ENCODE results near the gene HOXB6.

Gene HOXB6

DNA sequence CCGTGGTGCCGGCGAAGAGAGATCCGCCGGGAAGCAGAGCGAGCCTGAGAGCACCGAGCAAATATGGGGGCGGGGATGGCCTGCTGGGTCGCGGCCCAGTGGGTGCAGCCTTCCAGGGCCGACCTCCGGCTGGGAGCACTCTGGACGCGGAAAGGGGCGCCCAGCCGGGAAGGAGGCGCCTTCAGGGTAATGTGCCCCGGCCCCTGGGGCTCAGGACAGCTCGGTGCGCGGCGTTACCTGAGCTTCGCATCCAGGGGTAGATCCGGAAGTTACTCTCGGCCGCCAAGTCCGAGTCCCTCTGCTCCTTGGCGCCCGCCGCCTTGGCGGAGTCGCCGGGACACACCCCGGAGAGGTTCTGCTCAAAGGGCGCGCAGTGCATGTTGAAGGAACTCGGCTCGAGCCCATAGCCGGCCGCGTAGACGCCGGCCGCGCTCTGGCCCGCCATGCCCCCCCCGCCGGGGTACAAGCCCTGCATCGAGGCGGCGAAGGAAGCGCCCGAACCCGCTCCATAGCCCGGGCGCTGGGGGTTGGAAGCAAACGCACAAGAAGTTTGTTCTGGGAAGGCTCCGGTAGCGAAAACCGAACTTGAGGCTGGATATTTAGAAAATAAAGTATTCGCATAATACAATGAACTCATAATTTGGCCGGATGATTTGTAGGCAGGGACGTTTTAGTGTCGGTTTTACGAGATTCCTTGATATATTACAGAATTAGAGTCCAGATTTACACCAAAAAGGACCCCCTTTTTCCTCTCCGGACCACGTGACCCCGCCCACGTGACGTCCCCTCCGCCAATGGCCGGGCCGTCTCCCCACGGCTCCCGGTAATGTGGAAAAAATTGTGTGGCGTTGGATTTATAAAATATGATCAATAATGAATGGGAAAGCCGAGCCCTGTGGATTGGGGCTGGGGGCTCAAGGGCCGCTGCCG, 5.8 kb upstream of the HOXB6 start, which contains the start of gene HOXB7:
TSS of gene HOXB7 (minus strand) at position 736 of the 930 bp plus-strand sequence. CDS start at position 637, 99 bp downstream.
- peak; percentile 90 for DNase-seq

DNA sequence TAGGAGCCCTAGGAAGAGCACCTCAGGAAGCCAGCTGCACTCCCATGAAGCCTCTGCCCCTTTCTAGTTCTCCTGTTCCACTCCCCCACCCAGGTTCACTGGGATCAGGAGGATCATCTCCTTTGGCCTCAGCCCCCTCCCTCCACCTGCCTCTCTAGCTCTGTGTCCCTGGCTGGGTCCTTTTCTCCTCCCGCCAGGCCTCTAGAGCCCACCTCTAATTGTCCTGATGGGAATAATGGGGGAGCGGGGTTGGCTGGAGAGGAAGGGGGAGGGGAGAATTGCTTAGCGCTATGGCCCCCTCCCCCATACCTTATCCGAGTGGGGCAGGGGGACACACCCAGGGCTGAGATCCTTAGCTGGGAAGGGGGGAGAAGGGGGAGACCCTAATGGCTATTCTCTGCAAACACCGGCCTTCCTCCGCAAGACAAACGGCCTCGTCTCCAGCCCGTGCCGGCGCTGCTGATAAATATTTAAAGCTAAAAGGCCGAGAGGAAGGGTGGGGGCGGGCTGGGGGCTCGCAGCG, 5.0 kb upstream of the HOXB6 start:
- no peak for DNase-seq

DNA sequence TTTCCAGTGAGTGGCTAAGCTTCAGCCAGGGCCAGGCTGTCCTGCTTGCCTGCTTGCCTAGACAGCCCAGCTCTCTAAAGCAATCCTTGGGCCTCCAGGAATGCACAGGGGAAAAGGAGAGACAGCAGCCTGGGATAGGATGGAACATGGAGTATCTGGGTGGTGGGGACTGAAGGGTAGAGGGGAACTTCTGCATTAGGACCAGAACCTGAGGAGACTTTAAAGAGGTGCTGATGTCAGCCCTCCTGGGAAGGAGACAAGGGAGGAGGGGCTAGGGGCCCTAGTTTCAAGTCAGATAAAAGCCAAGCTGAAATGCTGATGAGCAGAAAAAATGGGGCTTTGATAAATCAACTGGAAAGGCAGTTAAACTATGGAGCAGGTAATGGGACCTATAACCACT, 4.2 kb upstream of the HOXB6 start:
- DNase-seq, result no peak

DNA sequence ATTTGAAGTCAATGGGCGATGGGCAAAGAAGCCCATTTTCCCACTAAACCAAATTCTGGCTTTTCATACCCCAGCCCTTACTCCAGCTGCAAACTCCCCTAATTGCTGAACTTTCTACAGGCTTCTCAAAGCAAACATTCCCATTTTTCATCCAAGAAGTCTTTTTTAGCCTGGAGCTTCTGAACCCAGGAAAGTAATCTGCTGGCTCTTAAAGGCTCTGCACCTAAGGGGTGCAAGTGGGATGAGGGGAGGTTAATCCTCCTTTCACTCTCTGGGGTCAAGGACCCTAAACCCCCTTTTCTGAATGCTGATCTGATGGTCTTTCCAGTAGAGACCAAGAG, 3.7 kb upstream of the HOXB6 start:
- DNase-seq, result no peak

DNA sequence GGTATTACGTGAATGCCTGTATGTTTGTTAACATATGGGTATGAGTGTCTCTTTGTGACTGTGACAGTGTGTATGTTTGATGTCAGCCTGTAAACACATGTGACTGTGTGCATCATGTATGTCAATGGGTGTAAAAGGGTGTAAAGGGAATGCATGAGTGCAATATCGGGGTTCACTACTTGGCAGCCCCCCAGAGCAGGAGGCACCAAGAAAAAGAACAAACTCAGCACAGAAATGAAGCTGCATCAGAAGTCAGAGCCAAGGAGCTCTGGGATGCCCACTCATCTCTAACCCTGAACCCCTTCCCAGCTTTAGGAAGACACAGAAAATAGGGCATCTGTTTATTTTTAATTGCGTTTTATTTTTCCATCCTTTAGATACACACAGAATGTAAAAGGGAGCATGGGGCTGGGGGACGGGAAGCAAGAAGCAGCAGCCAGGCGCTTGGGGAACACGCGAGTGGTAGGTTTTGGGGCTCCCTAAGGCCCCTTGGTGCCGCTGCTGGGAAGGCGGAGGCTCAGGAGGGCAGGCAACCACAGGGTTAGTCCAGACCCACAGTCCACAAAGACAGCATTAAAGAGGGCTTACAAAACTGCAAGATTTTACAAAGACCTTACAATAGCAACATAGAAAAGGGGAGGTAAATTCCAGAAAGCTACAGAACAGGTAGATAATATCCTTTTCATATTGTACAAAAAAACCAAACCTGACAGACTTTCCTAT, 2.3 kb upstream of the HOXB6 start:
- no peak for DNase-seq

DNA sequence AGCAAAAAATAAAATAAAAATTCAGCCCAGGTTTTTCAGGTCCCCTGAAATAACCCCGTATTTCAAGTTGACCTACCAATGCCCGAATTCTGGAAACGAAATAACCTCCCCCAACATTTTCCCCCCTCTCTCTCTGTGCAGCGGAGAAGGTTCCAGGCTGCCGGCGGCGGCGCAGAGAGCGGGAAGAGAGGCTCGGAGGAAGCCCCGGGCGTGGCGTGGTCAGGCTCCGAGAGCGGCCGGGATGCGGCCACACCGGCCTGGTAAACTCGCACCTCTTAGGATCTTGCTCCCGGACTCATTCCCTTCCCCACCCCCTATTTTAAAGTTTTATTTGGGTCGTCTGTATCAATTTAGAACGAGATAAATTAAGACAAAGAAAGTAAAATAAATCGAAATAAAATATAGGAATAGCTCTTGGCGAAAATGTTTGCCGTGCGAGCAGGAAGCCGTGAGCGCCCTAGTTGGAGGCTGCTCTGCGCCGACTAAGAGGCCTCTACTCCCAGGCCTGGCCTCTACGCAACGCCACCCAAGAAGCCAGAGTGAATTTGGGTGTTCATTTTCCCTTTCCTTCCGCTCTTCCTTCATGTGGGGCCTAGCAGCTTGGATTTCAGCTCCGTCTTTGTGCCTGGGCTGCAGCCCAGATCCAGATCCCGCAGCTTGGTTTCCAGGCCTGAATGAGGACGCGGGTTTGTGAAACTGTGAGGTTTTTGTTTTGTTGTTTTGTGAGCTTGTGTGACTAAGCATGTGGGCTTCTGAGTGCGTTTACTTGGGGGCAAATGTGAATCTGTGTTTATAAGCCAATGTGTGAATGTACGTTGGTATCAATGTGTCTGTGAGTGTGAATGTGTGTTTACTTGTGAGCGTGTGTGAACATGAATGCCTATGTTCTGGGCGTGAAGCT, 1.5 kb upstream of the HOXB6 start:
- peak; percentile 81 for DNase-seq

DNA sequence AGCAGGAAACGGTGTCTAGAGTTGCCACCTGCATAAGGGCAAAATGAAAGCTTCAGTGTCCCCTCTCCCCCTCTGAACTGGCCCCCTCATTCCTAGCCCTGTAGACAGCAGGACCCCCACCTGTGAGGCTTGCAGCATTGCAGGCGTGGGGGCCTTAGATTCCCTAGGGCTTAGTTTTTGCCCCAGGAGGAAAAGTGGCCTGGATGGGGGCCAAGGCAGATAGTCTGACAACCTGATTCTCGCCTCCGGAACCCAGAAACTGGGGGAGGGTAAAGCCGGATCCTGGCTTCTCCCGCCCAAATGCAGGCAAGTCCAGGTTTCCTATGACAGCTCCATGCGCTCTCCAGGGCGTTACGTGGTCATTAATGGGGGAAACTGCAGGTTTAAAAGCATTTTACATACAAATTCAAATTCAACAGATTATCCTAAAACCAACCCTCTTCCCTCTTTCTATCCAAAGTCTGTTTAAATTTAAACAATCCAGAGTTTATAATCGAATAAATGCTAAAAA, 678 bp upstream of the HOXB6 start:
- DNase-seq, result no peak

DNA sequence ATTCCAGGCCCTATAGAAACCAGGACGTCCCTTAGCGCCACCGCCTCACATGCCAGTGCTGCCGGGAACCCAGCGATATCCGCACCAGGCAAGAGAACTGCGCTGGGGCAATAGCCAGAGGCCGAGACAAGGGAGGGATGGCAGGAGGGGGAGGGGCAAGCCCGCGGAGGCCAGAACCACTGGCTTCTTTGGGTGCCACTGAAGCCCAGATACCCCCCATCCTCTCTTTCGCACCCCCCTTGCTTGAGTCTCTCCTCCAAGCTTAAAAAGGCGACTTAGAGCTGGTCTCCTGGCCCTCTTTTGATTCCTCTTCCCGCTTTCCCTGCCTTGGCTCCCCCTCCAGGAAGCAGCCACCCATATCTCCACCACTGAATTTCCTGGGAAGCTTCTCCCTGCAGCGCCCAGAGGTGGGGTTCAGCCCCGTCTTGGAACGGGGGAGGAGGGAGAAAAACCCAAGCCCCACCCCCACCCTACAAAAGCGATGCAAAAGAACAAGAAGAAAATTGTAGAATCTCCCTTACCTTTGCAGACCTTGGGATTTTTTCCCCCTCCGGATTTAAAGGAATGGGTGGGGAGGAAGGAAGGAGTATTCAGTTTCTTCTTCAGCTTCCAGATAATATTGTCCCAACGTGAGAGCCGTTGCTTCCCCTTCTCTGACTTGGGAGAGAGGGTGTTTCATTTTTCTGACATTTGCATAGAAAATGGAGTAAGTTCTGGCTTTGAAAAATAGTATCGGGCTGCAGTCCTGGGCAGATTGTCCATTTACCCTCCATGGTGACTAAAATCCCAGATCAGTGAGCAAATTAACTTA, 622 bp downstream of the HOXB6 start:
- no peak for DNase-seq

DNA sequence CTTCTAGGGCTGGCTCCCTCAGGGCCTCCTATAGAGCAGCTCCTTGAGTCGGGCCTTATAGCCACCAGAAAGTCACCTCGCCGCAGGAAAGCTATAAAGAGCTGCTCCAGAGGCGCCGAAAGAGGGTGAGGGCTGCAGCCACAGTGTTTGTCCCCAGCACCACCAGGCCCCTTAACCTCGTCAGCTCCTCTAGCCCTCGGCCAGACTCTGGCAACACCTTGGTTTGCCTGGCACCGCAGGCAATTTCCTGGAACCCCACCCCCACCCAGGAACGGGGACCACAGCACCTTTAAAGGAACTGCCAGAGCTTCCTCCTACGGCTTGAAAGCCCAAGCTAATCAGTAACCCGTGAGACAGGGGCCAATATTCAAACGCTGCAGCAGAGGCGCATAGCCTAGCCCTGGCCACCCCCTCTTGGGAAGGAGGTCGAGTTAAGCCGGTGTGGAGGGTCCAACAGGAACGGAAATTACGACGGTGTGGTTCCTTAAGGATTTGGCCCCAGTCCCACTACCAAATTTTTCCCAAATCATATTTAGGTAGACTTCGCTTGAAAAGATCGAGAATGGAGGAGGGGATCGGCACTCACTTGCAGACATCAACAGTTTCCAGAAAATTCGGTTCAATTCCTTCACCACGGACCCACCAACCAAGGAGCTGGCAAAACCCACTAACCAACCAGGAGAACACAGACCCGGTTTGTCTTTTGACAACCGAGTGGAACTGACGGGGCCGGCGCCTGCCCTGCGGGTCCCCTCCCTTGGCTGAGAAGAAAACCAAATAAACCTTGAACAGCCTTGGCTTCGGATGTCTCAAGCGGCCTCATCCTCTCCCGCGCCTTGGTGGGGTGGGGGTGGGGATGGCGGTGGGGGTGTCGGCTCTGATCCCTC, 3.0 kb downstream of the HOXB6 start:
- DNase-seq, result no peak

DNA sequence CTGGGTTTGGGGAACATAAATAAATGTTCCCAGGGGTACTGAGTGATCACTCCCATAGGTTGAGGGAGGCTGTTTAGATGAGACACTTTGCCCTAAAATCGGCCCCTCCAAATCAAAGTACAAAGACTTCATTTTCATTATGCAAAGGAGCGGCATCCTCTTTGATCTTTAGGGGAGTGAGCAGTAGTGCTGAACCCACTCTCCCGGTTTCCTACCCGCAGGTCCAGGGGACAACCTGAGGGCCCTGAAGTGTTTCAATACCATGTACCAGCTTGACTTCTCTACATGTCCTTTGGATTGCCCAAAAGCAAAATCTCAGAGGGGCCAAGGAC, 3.6 kb downstream of the HOXB6 start:
- DNase-seq, result no peak

DNA sequence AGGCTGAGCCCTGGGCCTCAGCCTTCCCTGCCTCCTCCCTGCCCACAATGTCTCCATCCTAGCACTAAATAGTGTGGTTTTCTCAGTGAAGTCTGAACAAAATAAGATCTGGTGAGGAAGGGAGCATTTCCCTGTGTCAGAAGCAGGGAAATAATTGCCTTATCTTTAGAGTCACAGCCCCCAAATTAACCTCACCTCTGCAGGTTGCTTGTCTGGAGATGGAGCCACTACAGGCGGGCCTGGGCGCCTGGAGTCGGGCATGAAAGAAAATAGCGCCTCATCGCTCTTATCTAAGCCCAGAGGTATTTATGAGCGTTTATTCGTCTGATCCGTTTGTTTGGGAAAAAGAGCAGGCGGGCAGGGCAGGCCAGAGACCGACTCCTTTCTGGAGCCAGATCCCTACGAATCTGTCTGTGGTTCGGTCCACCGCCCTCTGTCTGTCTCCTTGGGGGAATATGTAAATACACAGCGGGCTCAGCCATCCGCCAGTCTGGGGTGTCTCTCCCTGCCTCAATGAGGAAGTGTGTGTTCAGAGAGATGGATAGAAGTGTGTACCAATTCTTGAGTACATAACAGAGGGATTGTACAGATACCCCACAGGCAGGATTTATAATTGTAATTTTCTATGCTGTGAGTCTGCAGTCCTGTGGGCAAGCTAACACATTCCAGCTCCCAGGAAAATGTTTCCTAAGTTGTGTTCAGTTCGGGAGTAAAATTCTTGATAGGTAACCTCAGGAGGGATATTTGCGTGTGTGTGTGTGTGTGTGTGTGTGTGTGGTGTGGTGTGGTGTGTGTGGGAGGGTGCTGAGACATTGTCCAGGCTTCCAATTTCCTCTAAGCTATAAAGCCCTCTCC, 4.3 kb downstream of the HOXB6 start:
- no peak for DNase-seq

DNA sequence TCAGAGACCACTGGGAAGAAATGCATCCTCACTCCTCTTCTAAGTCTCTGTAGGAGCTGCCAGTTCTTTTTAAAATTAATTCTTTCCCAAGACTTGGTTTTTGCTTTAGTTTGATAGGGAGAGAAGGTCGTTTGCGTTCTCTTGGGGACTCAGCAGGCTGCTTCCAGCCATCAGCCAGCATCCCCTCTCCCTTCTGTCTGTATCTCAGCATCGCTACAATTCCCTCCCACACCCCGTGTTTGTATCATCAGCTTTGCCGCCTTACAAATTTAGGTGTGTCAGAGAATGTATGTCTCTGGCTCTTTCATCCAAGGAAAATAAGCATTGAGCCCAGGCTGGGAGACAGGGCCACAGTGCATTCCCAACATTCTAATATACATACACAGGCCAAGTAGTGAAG, 5.4 kb downstream of the HOXB6 start:
- no peak for DNase-seq

DNA sequence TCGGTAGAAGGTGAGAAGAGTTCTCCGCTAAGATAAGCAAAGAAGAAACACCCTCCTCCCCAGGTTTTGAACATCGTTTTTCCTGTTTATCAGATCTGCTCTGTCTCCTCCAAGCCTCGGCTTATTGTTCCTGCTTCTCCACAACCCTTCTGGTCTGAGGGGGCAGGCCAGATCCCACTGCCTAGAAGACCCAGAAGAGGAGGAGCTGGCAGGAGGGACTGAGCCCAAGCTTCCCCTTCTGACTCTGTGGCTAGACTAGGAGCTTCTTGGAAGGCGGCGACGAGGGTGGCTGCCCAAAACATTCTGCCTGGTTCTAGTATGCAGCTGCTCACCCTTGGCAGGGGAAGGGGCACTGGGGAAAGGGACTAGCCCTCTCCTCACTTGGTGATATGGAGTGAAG, 6.0 kb downstream of the HOXB6 start:
- DNase-seq, result no peak

DNA sequence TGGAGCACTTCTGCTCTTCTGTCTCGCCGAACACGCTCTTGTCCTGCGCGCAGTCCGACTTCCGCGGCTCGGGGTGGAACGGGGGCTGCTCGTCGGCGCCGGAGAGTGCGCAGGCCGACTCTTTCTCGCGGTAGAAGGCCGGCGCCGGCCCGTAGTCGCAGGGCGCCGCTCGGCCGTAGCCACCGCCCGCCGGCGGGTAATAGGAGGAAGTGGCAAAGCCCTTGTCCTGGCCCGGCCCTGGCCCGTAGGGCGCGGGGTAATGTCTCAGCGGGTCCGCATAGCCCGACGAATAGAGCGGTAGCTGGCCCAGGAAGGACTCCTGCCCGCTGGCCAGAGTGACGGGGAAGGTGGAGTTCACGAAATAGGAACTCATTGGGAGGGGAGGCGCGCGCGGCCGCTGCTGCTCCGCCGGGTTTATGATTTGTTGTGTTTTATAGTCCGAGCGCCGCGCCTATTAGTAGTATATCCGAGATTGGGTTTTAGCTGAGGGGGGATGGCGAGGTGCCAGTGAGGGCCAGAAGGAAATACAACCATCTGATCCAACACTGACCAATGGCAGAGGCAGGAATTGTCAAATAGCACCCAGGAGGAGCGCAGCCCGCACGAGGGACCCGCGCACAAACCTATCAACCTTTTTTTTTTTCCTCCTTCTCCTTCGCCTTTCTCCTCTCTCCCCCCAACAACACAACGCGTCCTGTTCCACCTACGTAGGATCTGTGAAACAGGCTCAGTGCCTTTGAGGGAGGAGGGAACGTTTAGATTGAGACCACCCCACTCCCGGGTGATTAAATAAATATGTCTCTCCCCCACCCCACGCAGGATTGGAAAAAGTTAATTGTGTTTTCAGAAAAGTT, 6.8 kb downstream of the HOXB6 start:
- DNase-seq, result peak; percentile 86

DNA sequence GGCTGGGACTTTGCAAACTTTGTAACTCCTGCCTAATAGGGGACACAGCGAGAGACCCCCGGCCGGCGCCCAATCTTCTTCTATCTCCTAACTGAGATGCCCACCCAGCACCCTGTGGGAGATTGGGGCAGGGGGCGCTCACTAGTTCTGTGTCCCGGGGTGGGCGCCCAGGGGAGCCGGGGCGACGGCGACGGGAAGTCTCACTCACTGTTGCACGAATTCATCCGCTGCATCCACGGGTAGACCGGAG, 7.3 kb downstream of the HOXB6 start:
- peak; percentile 69 for DNase-seq

DNA sequence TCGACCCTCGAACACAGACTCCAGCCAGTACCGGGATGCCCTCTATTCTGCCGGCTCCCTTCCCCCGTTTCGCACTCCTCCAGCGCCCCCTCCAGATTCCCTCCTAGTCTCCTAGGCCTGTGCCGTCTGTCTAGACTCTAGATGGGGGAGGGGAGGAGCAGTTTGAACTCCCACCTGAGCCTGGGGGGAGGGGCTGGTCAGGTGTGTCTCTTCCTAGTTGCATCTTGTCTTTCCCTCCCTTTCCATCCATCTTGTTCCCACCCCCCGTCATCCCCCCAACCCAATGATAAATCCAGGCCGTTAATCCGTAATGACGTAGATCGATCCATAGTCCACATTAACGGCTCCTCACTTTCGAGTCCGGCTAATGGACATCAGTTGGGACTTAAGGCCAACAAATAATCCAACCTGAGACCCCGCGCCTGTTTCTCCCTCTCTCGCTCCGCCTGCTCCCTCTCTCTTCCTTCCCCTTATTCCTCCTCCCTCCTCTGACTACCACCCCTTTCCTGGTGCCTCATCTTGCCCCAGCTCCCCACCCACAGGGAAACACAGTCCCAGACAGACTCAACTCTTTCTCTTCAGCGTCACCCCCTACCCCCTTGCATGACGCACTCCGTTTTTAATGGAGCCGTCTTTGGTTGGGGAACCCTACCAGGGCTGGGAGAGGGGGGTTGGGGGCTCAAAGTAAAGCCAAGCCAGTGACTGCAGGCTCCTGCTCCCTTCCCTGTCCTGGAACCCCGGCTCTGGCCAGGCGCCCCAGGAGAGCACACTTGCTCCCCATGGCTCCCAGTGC, 7.9 kb downstream of the HOXB6 start:
- peak; percentile 69 for DNase-seq

DNA sequence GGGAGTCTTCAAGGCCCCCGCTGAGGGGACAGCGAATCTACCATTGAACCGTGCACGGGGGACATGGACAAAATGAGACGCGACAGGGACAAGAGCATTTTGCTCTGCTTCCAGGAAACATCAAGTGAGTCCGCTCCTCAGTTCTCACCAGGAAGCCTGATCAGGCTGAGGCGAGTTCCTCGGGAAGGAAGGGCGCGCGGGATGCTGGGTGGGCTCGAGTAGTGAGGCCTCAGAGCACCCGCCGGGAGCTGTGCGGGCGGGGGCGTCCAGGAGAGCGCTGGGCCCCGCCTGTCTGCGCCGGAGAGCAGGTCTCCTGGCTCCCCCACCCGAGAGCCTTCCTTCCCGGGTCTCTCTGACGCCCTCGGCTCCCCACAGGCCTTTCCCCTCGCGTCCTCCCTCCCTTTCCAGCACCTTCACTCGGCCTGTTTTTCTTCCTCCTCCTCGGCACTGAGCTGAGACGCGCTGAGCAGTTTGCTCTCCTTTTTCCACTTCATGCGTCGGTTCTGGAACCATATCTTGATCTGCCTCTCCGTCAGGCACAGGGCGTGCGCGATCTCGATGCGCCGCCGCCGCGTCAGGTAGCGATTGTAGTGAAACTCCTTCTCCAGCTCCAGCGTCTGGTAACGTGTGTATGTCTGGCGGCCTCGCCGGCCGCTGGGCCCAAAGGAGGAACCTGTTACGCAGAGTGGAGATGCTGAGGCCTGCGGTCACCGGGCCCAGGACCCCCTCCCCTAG, 8.6 kb downstream of the HOXB6 start:
- DNase-seq, result peak; percentile 82
